HG03103 (cell line): ENCODE data around the gene FERMT3.
"Not testable (repeated sequence)": the region's sequence is repeated elsewhere in the genome, so short reads cannot be mapped to it uniquely, and the experiment has no call there.

ENCODE experiments used
- ATAC-seq: cut with Tn5 transposase; IDR thresholded peaks from one replicate; pipeline ENCODE4 v1.9.1; 2021; ENCODE audit warnings: low read depth; ENCODE audit not compliant: unreplicated experiment

FERMT3 gene

DNA sequence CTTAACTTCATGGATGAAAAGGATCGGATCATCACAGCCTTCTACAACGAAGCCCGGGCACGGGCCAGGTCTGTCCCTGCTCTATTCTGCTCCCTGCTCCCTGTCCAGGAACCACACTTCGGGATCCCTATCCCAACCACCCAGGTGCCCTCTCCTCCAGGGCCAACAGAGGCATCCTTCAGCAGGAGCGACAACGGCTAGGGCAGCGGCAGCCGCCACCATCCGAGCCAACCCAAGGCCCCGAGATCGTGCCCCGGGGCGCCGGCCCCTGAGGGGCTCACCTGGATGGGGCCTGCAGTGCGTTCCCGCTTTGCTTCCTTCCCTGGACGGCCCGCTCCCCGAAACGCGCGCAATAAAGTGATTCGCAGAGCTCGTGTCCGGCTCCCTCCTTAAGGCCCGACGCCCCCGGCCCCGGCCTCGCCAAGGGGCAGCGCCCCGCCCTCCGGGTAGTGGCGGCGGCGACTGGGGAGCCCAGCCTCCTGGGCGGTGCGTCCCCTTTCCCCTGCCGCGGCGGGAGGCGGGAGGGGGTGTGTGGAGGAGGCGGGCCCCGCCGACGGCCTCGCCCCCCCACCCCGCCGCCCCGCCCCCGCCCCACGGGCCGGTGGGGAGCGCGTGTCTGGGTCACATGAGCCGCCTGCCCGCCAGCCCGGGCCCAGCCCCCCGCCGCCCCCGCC, 27.5 kb downstream of the FERMT3 start, which contains the start of gene VEGFB:
Gene VEGFB (plus strand): TSS at position 672 of the 674 bp plus-strand sequence. CDS start 250 bp downstream, outside the sequence.
- ATAC-seq: no peak

DNA sequence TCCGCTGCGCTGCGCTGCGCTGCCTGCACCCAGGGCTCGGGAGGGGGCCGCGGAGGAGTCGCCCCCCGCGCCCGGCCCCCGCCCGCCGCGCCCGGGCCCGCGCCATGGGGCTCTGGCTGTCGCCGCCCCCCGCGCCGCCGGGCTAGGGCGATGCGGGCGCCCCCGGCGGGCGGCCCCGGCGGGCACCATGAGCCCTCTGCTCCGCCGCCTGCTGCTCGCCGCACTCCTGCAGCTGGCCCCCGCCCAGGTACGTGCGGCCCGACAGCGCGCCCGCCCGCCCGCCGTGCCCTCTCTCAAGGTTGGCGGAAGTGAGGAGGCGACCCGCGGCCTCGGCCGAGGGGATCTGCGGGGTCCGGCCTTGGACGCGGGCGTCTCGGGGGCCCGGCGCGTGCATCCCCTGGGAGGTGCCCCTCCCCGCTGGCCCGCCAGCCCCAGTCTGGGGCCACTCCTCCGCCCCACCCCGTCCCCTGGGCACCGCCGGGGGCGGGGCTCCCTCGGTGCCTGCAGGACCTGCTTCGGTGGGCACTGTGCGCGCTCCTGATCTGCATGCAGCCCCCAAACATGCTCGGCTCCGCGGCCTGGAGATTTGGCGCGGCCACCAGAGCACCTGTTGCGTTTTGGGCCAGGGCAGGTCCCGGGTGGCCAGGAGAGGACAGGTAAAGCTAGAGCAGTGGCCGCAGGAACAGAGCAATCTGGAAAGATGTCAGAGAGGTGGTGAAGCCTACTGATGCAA, 28.3 kb downstream of the FERMT3 start:
- no peak for ATAC-seq

DNA sequence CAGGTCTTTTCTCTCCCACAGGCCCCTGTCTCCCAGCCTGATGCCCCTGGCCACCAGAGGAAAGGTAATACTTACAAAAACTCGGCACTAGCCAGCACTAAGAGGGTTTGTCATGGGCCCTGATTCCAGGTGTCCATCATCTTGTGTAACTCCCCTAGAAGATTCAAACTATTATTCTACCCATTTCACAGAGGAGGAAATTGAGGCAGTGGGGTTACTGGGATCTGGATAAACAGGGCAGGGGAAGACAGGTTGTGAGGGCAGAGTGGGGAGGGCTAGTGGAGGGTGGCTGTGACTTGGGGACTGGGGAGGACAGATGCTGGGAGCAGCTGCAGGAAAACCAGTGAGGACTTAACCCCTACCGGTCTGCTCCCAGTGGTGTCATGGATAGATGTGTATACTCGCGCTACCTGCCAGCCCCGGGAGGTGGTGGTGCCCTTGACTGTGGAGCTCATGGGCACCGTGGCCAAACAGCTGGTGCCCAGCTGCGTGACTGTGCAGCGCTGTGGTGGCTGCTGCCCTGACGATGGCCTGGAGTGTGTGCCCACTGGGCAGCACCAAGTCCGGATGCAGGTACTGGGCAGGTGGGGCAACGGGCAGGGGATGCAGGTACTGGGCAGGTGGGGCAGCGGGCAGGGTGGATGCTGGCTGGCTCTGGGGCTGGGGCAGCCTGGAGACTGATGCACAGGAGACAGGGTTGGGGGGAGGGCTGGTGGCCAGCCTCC, 29.1 kb downstream of the FERMT3 start:
- ATAC-seq: no peak

- no peak for ATAC-seq
Observed at GRCh38 chr11:64237484-64237951, 31.0 kb downstream of the FERMT3 start.

DNA sequence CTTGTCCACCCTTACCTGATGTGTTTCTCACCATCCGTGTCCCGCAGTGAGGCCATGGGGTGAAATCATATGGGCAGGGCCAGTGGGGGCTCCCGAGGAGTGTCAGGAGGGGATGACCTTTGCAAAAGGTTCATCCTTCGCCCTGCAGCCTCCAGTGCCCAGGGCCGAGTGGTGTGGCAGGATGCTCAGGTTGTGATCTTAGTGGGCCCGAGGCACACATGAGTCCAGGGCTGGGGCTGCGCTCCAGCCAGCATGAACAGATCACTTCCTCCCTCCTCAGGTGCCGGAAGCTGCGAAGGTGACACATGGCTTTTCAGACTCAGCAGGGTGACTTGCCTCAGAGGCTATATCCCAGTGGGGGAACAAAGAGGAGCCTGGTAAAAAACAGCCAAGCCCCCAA, 31.6 kb downstream of the FERMT3 start:
- ATAC-seq: no peak

- ATAC-seq: no peak
Observed at GRCh38 chr11:64238999-64239398, 32.5 kb downstream of the FERMT3 start.

DNA sequence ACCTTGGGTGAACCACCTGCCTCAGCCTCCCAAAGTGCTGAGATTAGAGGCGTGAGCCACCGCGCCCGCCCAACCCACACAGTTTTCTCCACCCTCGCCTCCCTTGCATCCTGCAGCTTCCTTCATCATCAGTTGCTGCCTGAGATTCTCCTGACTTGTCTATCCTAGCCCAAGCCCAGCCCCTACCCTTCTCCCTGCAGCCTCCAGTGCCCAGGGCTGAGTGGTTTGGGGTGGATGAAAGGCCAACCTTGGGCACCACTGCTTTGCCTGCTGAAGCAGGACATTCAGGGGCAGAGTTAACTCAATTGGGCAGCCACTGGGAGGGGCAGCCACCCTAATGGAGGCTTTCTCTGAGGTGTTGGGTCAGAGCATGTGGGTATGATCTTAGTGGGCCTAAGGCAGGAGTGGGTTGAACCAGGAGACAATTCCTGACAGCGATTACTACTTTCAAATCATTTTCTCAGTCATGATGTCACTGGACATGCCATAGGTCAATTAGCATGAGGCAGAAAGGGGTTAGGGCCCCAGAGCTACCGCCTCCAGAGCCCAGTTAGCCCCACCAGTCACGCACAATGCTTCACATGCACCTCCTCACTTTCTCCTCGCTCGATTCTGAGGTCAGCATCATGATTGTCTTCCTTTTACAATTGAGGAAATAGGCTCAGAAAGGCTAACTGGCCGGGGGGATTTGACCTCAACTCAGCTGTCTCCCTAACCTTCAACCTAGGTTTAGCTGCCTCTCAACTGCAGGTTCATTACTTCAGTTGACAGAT, 33.3 kb downstream of the FERMT3 start:
- ATAC-seq: no peak

GRCh38 chr11:64240435-64241240, 34.1 kb downstream of the FERMT3 start, which contains the start of gene FKBP2:
Gene FKBP2, plus strand, starts transcription at chr11:64241095. Its CDS starts 1,293 bp downstream, at chr11:64242388.
- ATAC-seq: peak; percentile 38

GRCh38 chr11:64241241-64241490, 34.6 kb downstream of the FERMT3 start:
- ATAC-seq: peak; percentile 66

DNA sequence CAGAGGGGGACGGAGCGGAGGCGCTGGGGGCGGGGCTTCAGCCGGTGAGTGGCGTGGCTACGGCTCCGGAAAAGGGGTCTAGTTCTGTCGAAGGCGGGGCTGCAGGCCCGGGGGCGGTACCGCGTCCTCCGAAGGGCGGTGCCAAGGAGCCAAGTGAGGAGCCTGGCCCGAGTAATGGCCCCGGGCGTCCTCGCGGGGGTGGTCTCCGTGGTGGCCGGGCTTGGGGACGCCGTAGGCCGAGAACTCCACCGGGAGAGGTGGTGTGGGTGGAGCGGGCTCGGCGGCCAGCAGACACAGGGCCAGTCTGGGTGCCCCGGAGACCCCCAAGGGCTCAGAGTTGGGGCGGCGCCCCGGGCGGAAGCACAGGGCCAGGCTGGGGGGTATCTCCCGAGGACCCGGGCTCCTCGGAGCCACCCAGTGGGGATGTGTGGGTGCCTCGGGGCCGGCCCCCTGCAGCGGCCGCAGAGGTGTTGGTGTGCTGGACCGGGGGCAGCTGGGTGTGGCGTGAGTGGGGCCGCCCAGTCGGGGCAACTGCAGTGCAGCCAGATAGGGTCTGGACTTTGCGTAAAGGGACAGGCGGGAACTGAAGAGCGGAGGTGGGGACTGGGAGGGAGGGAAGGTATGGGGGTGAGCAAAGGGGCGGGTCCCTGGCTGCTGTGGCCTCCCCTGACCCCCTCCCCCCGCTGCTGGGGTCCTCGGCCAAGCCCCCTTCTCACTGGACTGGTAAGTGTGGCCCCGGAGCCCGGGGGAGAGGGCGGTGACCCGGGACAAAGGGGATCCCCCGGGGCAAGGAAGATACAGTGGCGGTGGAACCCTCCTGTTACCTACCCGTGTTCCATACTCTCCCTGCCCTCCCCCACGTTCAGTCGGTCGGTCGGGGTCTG, 35.2 kb downstream of the FERMT3 start:
- peak; percentile 2 for ATAC-seq

DNA sequence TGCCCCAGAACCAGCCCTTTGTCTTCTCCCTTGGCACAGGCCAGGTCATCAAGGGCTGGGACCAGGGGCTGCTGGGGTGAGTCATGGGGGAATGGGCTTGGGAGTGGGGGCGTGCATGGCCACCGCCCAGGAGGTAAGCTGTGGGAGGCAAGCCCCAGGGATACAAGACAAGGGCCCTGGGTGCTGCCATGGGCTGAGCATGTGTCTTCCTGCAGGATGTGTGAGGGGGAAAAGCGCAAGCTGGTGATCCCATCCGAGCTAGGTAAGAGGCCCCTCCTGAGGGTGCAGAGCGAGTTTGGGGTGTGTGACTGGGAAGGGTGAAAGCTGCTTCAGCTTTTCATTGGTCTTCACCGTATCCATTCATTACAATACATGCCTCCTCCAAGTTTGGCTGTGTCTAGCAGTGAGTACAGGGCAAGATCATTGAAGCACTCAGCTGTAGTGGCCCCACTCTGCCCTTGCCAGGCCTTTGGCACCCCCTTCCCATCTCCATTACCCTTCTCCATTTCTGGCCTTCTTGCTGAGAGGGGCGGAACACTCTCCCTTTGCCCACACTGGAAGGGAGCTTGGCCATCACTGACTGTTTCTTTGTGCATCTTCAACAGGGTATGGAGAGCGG, 36.8 kb downstream of the FERMT3 start:
- no peak for ATAC-seq

- ATAC-seq: no peak
Observed at GRCh38 chr11:64244107-64244506, 37.6 kb downstream of the FERMT3 start.

DNA sequence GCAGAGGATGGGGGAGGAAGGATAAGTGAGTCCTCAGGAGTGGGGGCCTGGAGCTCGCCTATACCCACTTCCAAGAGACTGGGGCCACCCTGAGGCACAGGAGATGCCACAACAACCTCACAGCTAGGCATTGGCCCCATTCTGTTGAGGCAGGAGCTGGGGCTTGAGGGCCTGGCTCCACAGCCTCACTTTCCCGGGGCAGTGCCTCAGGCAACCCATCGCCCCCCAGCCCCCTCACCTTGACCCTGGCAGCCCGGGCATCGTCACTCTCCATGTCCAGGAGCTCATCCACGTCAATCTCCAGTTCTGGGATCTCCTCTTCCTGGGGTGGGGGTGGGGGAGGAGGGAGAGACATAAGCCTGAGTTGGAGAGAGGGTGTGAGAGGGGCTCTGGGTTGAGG, 38.4 kb downstream of the FERMT3 start:
- no peak for ATAC-seq

DNA sequence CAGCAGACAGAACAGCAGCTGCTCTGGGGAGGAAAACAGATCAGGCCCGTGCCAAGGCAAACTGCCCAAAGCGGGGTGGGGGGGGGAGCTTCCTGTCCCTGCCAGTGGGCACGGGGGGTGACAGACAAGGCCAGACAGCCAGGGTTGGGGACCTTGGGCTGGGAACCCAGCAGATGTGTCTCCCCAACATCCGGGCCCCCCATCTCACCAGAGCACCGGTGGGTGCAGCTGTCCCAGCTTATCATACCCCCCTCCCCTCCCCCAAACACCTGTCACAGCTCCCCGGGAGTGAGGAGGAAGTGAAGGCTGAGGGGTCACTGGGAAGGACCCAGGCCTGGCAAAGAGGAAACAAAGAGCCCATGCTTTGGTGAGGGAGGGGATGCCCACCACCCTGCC, 38.9 kb downstream of the FERMT3 start:
- no peak for ATAC-seq

- ATAC-seq: no peak
Observed at GRCh38 chr11:64245797-64246620, 39.5 kb downstream of the FERMT3 start.

GRCh38 chr11:64246621-64246870, 40.0 kb downstream of the FERMT3 start:
- not testable (repeated sequence) for ATAC-seq

DNA sequence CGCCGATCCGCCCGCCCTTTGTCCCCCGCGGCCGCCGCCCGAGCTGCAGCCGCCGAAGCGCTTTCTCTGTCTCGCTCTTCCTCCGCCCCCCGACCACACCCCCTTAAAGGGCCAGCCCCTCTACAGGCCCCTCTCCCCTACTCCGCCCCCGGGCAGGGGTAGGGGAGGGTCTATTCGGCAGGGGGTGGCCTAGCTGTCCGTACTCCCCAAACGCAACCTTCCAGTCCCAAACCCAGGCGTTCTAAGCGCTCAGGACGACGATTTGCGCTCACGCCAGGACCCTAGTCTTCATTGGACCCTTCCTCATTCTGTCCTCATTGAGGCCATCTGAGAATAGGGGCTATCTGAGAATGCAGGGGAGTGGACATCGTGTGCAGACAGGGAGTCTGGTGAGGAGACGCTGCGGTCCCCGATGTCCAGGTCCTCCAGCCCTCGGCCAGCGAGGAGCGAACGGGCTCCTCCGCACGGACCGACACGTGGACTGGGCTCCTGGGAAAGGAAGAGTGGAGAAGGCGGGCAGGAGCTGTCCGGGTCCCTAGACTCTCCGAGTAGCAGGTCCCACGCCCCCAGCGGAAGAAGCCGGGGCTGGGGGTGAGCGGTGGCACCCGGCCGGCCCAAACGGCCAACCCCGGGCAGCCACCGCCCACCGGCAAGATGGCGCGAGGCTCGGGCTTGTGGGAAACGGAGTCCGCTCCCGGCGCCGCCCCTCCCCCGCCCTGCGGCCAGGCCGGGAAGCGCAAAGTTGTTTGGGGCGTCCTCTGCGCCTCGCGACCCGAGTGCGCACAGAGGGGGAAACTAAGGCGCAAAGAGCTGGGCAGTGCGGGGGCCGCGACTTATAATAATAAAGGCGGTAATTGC, 40.6 kb downstream of the FERMT3 start, which contains the start of gene PPP1R14B:
Gene PPP1R14B (minus strand): TSS at position 73 of the 858 bp plus-strand sequence. CDS start 270 bp downstream, outside the sequence.
- no peak for ATAC-seq
